ENCODE measurements around the gene ARHGEF3.
"Not testable (repeated sequence)": the region's sequence is repeated elsewhere in the genome, so short reads cannot be mapped to it uniquely, and the experiment has no call there.

The ARHGEF3 gene

DNA sequence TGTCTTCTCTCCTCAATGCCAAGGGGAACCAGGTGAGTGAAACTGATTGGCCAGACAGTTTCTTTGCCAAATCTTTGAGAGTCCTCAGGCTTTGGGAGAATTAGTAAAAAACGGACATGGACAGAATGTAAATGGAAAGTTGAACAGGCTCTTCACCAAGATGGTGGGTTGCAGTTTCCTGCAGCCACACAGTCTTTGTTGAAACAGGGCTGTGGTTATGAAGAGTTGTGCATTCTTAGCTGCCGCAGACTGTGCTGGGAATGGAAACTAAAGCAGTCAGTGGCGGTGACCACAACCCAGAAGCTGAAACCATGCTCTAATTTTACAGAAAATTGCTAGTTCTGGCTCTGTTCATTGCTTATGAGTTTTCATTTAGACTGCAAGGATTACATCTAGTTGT, 76.6 kb downstream of the ARHGEF3 start:
- TF ChIP-seq, protein P1, sequence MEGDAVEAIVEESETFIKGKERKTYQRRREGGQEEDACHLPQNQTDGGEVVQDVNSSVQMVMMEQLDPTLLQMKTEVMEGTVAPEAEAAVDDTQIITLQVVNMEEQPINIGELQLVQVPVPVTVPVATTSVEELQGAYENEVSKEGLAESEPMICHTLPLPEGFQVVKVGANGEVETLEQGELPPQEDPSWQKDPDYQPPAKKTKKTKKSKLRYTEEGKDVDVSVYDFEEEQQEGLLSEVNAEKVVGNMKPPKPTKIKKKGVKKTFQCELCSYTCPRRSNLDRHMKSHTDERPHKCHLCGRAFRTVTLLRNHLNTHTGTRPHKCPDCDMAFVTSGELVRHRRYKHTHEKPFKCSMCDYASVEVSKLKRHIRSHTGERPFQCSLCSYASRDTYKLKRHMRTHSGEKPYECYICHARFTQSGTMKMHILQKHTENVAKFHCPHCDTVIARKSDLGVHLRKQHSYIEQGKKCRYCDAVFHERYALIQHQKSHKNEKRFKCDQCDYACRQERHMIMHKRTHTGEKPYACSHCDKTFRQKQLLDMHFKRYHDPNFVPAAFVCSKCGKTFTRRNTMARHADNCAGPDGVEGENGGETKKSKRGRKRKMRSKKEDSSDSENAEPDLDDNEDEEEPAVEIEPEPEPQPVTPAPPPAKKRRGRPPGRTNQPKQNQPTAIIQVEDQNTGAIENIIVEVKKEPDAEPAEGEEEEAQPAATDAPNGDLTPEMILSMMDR (IDR thresholded peaks at IDR 0.05; ENCODE audit: low read depth, low read length, missing control alignments): no peak
- no peak for DNase-seq (ENCODE audit: low read depth)
- in situ Hi-C loops (cut with HindIII; ENCODE audit: low sequenced_read_pairs): loop anchor here (25.0 kb wide), 1 partner anchor 362 kb away; no protein-coding TSS in a partner anchor
- no peak overlapping the region for H3K4me3 ChIP-seq (ENCODE audit: low read depth, low read length)

DNA sequence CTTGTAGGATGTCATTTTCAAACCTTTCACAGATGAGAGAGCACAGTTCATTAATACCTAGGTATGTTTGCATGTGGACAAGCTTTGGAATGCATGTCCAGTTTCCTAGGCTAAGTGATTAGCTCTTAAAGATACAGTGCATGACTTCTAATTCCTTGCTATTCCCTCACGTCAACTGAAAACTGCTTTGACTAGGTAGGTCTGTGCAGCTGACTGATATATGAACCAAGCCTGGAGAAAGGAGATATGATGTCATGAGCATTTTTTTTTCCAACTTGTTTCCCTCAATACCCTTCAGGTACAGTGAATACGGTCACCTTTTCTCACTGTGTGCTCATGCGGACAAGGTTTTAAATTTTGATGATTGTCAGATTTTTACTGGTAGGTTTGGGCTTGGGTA, 77.1 kb downstream of the ARHGEF3 start:
- in situ Hi-C loops (cut with HindIII; ENCODE audit: low sequenced_read_pairs): loop anchor here (25.0 kb wide), 2 partner anchors 263 to 363 kb away; no protein-coding TSS in a partner anchor
- TF ChIP-seq, protein P1 (IDR thresholded peaks at IDR 0.05; ENCODE audit: low read depth, low read length, missing control alignments): no peak
- no peak for DNase-seq (ENCODE audit: low read depth)
- no peak overlapping the region for H3K4me3 ChIP-seq (ENCODE audit: low read depth, low read length)

DNA sequence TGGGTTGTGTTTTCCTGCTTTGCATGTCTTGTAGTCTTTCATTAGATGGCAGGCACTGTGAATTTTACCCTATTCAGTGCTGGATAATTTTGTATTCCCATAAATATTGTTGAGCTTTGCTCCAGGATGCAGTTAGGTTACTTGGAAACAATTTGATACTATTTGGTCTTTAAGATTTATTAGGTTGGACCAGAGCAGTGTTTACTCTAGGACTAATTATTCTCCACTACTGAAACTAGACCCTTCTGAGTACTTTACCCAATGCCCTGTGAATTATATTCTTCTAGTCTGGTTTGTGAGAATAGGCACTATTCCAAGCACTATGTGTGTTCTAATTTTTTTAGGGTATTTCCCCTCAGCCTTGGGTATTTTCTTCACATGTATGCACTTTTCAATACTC, 80.9 kb downstream of the ARHGEF3 start:
- in situ Hi-C loops (cut with HindIII; ENCODE audit: low sequenced_read_pairs): loop anchor here (25.0 kb wide), 1 partner anchor 266 kb away; no protein-coding TSS in a partner anchor
- TF ChIP-seq, protein P1 (IDR thresholded peaks at IDR 0.05; ENCODE audit: low read depth, low read length, missing control alignments): no peak
- no peak for DNase-seq (ENCODE audit: low read depth)
- no peak overlapping the region for H3K4me3 ChIP-seq (ENCODE audit: low read depth, low read length)

DNA sequence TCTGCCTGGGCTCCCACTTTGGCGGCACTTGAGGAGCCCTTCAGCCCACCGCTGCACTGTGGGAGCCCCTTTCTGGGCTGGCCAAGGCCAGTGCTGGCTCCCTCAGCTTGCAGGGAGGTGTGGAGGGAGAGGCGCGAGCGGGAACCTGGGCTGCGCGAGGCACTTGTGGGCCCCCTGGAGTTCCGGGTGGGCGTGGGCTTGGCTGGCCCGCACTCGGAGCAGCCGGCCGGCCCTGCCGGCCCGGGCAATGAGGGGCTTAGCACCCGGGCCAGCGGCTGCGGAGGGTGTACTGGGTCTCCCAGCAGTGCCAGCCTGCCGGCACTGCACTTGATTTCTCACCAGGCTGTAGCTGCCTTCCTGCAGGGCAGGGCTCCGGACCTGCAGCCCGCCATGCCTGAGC, 82.9 kb downstream of the ARHGEF3 start:
- in situ Hi-C loops (cut with HindIII; ENCODE audit: low sequenced_read_pairs): loop anchor here (25.0 kb wide), 1 partner anchor 268 kb away; no protein-coding TSS in a partner anchor
- not testable (repeated sequence) for DNase-seq (ENCODE audit: low read depth); H3K4me3 ChIP-seq (ENCODE audit: low read depth, low read length)

DNA sequence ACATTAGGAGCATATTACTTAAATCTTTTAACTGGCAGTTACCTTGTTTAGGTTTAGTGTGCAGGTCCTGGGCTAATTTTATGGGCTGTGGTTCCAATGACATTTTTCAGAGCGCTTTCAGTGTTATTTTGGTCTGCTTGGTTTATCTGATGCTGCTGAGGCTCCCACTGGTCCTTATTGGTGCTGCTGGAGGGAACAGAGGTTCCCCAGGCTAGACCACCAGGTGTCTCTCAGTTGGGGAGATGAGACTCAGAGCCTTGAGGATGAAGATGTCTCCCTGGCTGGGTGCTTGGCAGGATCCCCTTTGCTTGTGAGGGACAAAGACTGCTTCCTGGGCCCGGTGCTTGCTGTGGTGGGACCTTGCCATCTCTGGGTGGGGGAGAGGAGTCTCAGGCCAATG, 90.4 kb downstream of the ARHGEF3 start:
- TF ChIP-seq, protein P1 (IDR thresholded peaks at IDR 0.05; ENCODE audit: low read depth, low read length, missing control alignments): no peak
- no peak for DNase-seq (ENCODE audit: low read depth)
- in situ Hi-C loops (cut with HindIII; ENCODE audit: low sequenced_read_pairs): loop anchor here (25.0 kb wide), 1 partner anchor 276 kb away; no protein-coding TSS in a partner anchor
- H3K4me3 ChIP-seq (ENCODE audit: low read depth, low read length): no peak overlapping the region

DNA sequence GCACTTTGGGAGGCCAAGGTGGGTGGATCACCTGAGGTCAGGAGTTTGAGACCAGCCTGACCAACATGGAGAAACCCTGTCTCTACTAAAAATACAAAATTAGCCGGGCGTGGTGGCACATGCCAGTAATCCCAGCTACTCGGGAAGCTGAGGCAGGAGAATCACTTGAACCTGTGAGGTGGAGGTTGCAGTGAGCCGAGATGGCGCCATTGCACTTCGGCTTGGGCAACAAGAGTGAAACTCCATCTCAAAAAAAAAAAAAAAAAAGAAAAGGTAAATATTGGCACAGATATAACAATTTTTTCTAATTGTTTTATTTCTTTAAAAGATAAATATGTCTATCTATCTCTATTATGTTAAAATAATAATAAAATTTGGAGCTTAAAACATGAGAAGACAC, 94.3 kb downstream of the ARHGEF3 start:
- in situ Hi-C loops (cut with HindIII; ENCODE audit: low sequenced_read_pairs): loop anchor here (25.0 kb wide), 1 partner anchor 280 kb away; no protein-coding TSS in a partner anchor
- H3K4me3 ChIP-seq (ENCODE audit: low read depth, low read length); DNase-seq (ENCODE audit: low read depth): not testable (repeated sequence)

DNA sequence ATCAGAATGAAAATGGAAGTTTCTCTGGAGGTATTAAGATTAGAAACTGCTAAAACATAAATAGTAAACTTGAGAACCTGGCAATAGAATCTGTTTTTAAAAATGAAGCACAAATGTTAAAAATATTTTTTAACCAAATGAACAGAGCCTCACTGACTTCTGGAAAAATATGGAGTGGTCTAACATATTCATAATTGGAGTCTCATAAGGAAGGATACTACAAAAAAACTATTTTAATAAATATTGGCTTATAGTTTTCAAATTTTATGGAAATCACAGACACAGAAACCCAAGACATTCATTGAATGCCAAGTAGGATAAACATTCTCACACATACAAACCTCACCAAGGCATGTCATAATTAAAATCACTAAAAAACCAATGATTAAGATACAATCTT, 95.1 kb downstream of the ARHGEF3 start:
- TF ChIP-seq, protein P1 (IDR thresholded peaks at IDR 0.05; ENCODE audit: low read depth, low read length, missing control alignments): no peak
- in situ Hi-C loops (cut with HindIII; ENCODE audit: low sequenced_read_pairs): loop anchor here (25.0 kb wide), 1 partner anchor 281 kb away; no protein-coding TSS in a partner anchor
- no peak overlapping the region for H3K4me3 ChIP-seq (ENCODE audit: low read depth, low read length)
- DNase-seq (ENCODE audit: low read depth): no peak

DNA sequence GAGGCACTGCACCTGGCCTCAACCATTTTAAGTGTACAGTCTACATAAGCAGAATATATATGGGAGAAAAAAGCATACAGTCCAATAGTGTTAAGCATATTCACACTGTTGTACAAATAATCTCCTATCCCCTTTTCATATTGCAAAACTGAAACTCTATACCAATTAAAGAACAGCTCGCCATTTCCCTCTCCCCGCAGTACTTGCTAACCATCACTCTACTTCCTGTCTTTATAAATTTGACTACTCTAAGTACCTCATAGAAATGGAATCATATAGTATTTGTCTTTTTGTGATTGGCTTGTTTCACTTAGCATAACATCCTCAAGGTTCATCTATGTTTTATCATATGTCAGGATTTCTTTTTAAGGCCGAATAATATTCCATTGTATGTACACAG, 97.0 kb downstream of the ARHGEF3 start:
- DNase-seq (ENCODE audit: low read depth): no peak
- H3K4me3 ChIP-seq (ENCODE audit: low read depth, low read length): no peak overlapping the region
- in situ Hi-C loops (cut with HindIII; ENCODE audit: low sequenced_read_pairs): loop anchor here (25.0 kb wide), 1 partner anchor 283 kb away; no protein-coding TSS in a partner anchor
- TF ChIP-seq, protein P1 (IDR thresholded peaks at IDR 0.05; ENCODE audit: low read depth, low read length, missing control alignments): no peak
